ENCODE data around the gene MRPL52.

MRPL52 gene

GRCh38 chr14:22841769-22842168 is 12.1 kb downstream of the MRPL52 start:
- TF ChIP-seq NFIC (IDR thresholded peaks at IDR 0.05) (no peak), EP300 (IDR thresholded peaks at IDR 0.05; ENCODE audit: borderline replicate concordance) (no peak), FOXM1 (IDR thresholded peaks at IDR 0.05; ENCODE audit: borderline replicate concordance, low read depth) (no peak), CREB1 (IDR thresholded peaks at IDR 0.05; ENCODE audit: low read depth) (no peak), EGR1 (IDR thresholded peaks at IDR 0.05) (no peak), ZBTB7A (IDR thresholded peaks at IDR 0.05; ENCODE audit: low read depth) (no peak), YY1 (IDR thresholded peaks at IDR 0.05; ENCODE audit: low read depth) (no peak), MAX (IDR thresholded peaks at IDR 0.05) (no peak), TCF12 (IDR thresholded peaks at IDR 0.05; ENCODE audit: low read depth) (no peak), CEBPB (IDR thresholded peaks at IDR 0.05) (no peak), TEAD4 (IDR thresholded peaks at IDR 0.05) (no peak), TAF1 (IDR thresholded peaks at IDR 0.05; ENCODE audit: low read depth) (no peak), RAD21 (IDR thresholded peaks at IDR 0.05; ENCODE audit: low read depth) (no peak), USF1 (IDR thresholded peaks at IDR 0.05) (no peak), REST (IDR thresholded peaks at IDR 0.05; ENCODE audit: low read depth) (no peak)

GRCh38 chr14:22842211-22843122 is 12.8 kb downstream of the MRPL52 start:
- no peak for TF ChIP-seq EP300 (IDR thresholded peaks at IDR 0.05; ENCODE audit: borderline replicate concordance)
- TF ChIP-seq FOXM1 (IDR thresholded peaks at IDR 0.05; ENCODE audit: borderline replicate concordance, low read depth), result no peak
- no peak for TF ChIP-seq TEAD4 (IDR thresholded peaks at IDR 0.05)
- TF ChIP-seq EGR1 (IDR thresholded peaks at IDR 0.05), result no peak
- no peak for TF ChIP-seq NFIC (IDR thresholded peaks at IDR 0.05)
- no peak for TF ChIP-seq CREB1 (IDR thresholded peaks at IDR 0.05; ENCODE audit: low read depth)
- no peak for TF ChIP-seq REST (IDR thresholded peaks at IDR 0.05; ENCODE audit: low read depth)
- TF ChIP-seq MAX (IDR thresholded peaks at IDR 0.05), result no peak
- TF ChIP-seq YY1 (IDR thresholded peaks at IDR 0.05; ENCODE audit: low read depth), result no peak
- no peak for TF ChIP-seq RAD21 (IDR thresholded peaks at IDR 0.05; ENCODE audit: low read depth)
- no peak for TF ChIP-seq USF1 (IDR thresholded peaks at IDR 0.05)
- TF ChIP-seq CEBPB (IDR thresholded peaks at IDR 0.05), result no peak
- TF ChIP-seq ZBTB7A (IDR thresholded peaks at IDR 0.05; ENCODE audit: low read depth), result no peak
- TF ChIP-seq TAF1 (IDR thresholded peaks at IDR 0.05; ENCODE audit: low read depth), result no peak
- no peak for TF ChIP-seq TCF12 (IDR thresholded peaks at IDR 0.05; ENCODE audit: low read depth)

- TF ChIP-seq USF1 (IDR thresholded peaks at IDR 0.05) (no peak), RAD21 (IDR thresholded peaks at IDR 0.05; ENCODE audit: low read depth) (no peak)
Observed at GRCh38 chr14:22843123-22843925, 13.6 kb downstream of the MRPL52 start.

- TF ChIP-seq ZBTB7A (IDR thresholded peaks at IDR 0.05; ENCODE audit: low read depth), result no peak
- no peak for TF ChIP-seq EP300 (IDR thresholded peaks at IDR 0.05; ENCODE audit: borderline replicate concordance)
- no peak for TF ChIP-seq YY1 (IDR thresholded peaks at IDR 0.05; ENCODE audit: low read depth)
- TF ChIP-seq EGR1 (IDR thresholded peaks at IDR 0.05), result no peak
- TF ChIP-seq TEAD4 (IDR thresholded peaks at IDR 0.05), result no peak
- no peak for TF ChIP-seq USF1 (IDR thresholded peaks at IDR 0.05)
- TF ChIP-seq RAD21 (IDR thresholded peaks at IDR 0.05; ENCODE audit: low read depth), result no peak; the same call in 1 of the 2 replicates
- TF ChIP-seq CREB1 (IDR thresholded peaks at IDR 0.05; ENCODE audit: low read depth), result no peak
- TF ChIP-seq MAX (IDR thresholded peaks at IDR 0.05), result no peak
- no peak for TF ChIP-seq FOXM1 (IDR thresholded peaks at IDR 0.05; ENCODE audit: borderline replicate concordance, low read depth)
- TF ChIP-seq REST (IDR thresholded peaks at IDR 0.05; ENCODE audit: low read depth), result no peak
- no peak for TF ChIP-seq TCF12 (IDR thresholded peaks at IDR 0.05; ENCODE audit: low read depth)
- TF ChIP-seq NFIC (IDR thresholded peaks at IDR 0.05), result no peak
- no peak for TF ChIP-seq CEBPB (IDR thresholded peaks at IDR 0.05)
- TF ChIP-seq TAF1 (IDR thresholded peaks at IDR 0.05; ENCODE audit: low read depth), result no peak
Observed at GRCh38 chr14:22844221-22845102, 14.8 kb downstream of the MRPL52 start.
